Cardiac fibroblast (primary cell): ENCODE results near the gene PEBP1.
A peak's percentile ranks its signal among the peaks of the same experiment; 100 is the strongest.
"Not testable (repeated sequence)": the region's sequence is repeated elsewhere in the genome, so short reads cannot be mapped to it uniquely, and the experiment has no call there.

Experiments
- DNase-seq, 2 donors: peaks; one replicate each; pipeline versions ENCODE4 v3.0.0 to v3.0.0-alpha.2; 2010; ENCODE audit warnings: low read depth in 2 of 2
- H3K4me3 ChIP-seq, 2 donors: replicated peaks in 1 of 2; 1 replicate in 1 of 2; 2 replicates in 1 of 2; pipeline ENCODE4 v1.5.1; 2011; ENCODE audit warnings: low read depth in 2 of 2, low read length in 2 of 2, mild to moderate bottlenecking in 2 of 2, moderate library complexity in 1 of 2
- TF ChIP-seq, protein P1 (sequence below): IDR thresholded peaks from one replicate; pipeline ENCODE4 v1.5.1; 2011; ENCODE audit warnings: low read depth, mild to moderate bottlenecking, low read length, inconsistent platforms

PEBP1 gene

DNA sequence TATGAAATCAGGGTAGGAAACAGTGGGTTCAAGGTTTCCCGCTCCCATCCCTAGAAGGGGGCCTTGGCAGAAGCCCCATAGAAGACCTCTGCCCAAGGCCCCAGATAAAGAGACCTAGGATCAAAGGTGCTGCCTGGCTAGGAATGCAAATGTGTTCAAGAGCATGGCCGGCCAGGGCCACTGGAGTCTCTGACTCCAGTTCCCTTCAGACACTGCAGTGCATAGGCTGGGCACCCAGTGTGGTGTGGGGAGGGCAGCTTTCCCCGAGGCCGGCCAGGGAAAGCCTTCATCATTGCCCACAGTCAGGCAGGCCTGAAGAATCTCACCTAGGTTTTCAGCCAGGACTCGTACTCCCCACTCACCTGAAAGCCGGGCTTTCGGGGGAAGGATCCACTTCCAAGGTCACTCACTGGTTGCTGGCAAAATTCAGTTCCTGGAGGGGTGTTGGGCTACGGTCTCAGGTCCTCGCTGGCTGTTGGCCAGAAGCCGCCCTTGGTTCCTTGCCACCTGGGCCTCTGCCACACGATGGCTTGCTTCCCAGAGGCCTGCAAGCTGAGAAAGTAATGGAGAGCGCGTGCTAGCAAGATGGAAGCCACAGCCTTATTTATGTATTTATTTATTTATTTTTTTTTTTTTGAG is 9.7 kb upstream of the PEBP1 start:
- DNase-seq, result no peak
- TF ChIP-seq, protein P1, sequence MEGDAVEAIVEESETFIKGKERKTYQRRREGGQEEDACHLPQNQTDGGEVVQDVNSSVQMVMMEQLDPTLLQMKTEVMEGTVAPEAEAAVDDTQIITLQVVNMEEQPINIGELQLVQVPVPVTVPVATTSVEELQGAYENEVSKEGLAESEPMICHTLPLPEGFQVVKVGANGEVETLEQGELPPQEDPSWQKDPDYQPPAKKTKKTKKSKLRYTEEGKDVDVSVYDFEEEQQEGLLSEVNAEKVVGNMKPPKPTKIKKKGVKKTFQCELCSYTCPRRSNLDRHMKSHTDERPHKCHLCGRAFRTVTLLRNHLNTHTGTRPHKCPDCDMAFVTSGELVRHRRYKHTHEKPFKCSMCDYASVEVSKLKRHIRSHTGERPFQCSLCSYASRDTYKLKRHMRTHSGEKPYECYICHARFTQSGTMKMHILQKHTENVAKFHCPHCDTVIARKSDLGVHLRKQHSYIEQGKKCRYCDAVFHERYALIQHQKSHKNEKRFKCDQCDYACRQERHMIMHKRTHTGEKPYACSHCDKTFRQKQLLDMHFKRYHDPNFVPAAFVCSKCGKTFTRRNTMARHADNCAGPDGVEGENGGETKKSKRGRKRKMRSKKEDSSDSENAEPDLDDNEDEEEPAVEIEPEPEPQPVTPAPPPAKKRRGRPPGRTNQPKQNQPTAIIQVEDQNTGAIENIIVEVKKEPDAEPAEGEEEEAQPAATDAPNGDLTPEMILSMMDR, result no peak
- H3K4me3 ChIP-seq, result no peak overlapping the region

DNA sequence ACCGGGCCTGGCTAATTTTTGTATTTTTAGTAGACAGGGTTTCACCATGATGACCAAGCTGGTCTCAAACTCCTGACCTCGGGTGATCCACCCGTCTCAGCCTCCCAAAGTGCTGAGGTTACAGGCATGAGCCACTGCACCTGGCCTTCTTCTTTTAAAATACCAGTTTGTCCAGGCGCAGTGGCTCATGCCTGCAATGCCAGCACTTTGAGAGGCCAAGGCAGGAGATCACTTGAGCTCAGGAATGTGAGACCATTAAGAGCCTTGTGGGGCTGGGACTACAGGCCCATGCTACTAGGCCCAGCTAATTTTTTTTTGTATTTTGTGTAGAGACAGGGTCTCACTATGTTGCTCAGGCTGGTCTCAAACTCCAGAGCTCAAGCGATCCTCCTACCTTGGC is 8.1 kb upstream of the PEBP1 start:
- no peak overlapping the region for H3K4me3 ChIP-seq
- no peak for DNase-seq
- TF ChIP-seq, protein P1, result no peak

DNA sequence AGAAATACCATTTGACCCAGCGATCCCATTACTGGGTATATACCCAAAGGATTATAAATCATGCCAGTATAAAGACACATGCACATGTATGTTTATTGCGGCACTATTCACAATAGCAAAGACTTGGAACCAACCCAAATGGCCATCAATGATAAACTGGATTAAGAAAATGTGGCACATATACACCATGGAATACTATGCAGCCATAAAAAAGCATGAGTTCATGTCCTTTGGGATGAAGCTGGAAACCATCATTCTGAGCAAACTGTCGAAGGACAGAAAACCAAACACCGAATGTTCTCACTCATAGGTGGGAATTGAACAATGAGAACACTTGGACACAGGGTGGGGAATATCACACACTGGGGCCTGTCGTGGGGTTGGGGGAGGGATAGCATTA is 6.5 kb upstream of the PEBP1 start:
- DNase-seq, H3K4me3 ChIP-seq: not testable (repeated sequence)

DNA sequence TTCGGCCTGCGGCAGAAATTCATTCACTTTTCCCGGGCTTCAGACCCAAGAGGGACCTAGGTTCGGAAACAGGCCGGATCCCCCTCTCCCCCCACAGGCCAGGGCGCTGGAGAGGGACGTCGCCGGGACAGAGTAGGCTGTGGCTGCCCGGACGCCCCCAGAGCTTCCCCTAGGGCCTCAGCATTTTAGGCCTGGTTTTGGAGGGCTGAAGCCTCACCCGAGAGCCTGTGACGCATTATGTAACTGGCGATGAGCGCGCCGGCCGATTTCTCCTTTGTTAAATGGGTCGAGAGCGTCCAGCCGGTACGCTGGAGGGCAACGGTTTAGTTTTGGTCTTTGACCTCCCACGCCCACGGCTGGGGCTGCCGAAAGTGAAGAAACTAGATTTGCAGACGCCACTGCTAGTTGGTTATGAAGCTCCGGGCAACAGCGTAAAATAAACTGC is 657 bp downstream of the PEBP1 start:
- H3K4me3 ChIP-seq, result peak overlapping the region; percentile 89 to 90
- TF ChIP-seq, protein P1, result no peak
- DNase-seq, result peak; percentile 51 to 58

DNA sequence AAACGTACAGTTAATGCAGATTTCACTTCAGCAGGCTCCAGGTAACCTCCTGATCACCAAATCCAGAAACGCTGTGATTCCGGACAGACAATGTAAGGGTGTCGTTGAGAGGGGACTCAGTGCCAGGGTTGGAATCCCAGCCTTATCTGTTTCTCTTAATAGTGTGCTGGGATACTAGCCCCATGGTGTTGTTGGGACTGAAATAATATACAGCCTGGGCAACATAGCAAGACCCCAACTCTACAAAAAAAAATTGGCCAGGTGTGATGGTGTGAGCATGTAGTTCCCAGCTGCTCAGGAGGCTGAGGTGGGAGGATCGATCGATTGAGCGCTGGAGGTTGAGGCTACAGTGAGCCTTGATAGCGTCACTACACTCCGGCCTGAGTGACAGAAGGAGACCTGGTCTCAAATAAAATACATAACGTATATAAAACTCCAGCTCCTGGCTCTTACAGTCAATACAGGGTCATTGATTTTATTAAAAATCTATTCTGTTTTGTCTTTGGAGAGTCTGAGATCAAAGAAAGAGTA is 1.3 kb downstream of the PEBP1 start:
- no peak for DNase-seq
- TF ChIP-seq, protein P1, result no peak
- H3K4me3 ChIP-seq, result peak overlapping the region; percentile 89 to 90

DNA sequence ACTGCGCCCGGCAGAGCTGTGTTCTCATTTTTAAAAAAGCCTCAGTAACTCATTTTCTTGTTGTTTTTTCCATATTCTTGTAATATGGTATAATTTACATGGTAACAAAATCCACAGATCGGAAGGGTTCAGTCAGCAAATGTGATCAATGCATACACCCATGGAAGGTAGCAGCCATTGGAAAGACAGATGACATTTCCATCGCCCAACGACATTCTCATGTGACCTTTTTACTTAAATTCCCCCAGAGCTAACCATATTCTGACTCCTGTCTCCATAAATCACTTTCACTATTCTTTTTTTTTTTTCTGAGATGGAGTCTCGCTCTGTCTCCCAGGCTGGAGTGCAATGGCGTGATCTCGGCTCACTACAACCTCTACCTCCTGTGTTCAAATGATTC is 4.9 kb downstream of the PEBP1 start:
- TF ChIP-seq, protein P1, result no peak
- H3K4me3 ChIP-seq, result no peak overlapping the region
- DNase-seq, result no peak

DNA sequence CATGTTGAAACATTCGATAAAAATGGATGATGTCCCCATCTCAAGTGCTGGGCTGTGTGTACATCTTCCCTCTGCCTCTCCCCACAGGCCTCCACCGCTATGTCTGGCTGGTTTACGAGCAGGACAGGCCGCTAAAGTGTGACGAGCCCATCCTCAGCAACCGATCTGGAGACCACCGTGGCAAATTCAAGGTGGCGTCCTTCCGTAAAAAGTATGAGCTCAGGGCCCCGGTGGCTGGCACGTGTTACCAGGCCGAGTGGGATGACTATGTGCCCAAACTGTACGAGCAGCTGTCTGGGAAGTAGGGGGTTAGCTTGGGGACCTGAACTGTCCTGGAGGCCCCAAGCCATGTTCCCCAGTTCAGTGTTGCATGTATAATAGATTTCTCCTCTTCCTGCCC is 8.6 kb downstream of the PEBP1 start:
- TF ChIP-seq, protein P1, result no peak
- H3K4me3 ChIP-seq, result no peak overlapping the region
- no peak for DNase-seq
